Glutamatergic neuron (in vitro differentiated cells): Measurements from ENCODE around the gene CATSPER3. TPM values are rescaled to one million over a fixed set of nuclear protein-coding genes. Genes with fewer than 3 reads are reported as not detected.

Source experiments
- DNase-seq: peaks from one replicate; pipeline ENCODE4 v3.0.0; 2022
- H3K27ac Mint-ChIP-seq: one replicate; pipeline ENCODE4 v1.8.0; 2020; ENCODE audit warnings: mild to moderate bottlenecking, mixed read lengths, inconsistent platforms; ENCODE audit not compliant: unreplicated experiment
- H3K27me3 Mint-ChIP-seq: one replicate; pipeline ENCODE4 v1.8.0; 2020; ENCODE audit warnings: mild to moderate bottlenecking, moderate library complexity, mixed read lengths, inconsistent platforms; ENCODE audit not compliant: unreplicated experiment
- H3K36me3 Mint-ChIP-seq: one replicate; pipeline ENCODE4 v1.8.0; 2020; ENCODE audit warnings: mild to moderate bottlenecking, mixed read lengths, inconsistent platforms; ENCODE audit not compliant: unreplicated experiment
- H3K4me1 Mint-ChIP-seq: one replicate; pipeline ENCODE4 v1.8.0; 2020; ENCODE audit warnings: mild to moderate bottlenecking, low read depth, mixed read lengths, inconsistent platforms; ENCODE audit not compliant: unreplicated experiment
- H3K4me3 Mint-ChIP-seq: one replicate; pipeline ENCODE4 v1.8.0; 2020; ENCODE audit warnings: mild to moderate bottlenecking, mixed read lengths, inconsistent platforms; ENCODE audit not compliant: unreplicated experiment
- H3K9me3 Mint-ChIP-seq: one replicate; pipeline ENCODE4 v1.8.0; 2020; ENCODE audit warnings: mild to moderate bottlenecking, moderate library complexity, mixed read lengths, inconsistent platforms; ENCODE audit not compliant: unreplicated experiment
- total RNA-seq: library from RNA; stranded (reverse); fragmentation: NEBNext Ultra II Directional; extraction: Animal tissue kit (Norgen Biotek cat#: 25700); gene quantifications from one replicate; pipeline ENCODE4 v1.2.1, GENCODE V29; 2021; ENCODE audit not compliant: unreplicated experiment
- TF ChIP-seq, protein P1 (sequence below): fragments of 200-600 bp; sonication (generic); IDR thresholded peaks from one replicate; pipeline ENCODE4 v1.5.0; 2021; ENCODE audit not compliant: partially characterized antibody, unreplicated experiment

The CATSPER3 gene
- total RNA-seq, 1 donor from 2014 or later: 0.54 TPM

DNA sequence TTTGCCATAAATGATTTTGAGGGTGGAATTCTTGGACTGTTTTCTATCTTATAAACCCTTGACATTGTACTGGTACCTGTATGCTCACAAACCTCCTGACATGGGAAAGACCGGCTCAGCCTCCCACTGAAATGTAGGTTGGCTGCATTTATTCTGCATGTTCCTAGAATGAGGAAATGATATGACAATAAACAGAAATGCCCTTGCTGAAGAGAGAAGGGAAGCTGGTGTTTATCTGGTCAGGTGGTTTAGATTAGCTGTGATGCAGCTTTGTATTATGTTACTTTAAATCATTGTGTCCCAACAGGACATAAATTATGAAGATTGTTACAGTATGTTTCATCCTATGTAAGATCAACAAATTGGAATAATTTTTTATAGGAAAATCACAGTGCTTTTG is 23.1 kb upstream of the CATSPER3 start:
- Mint-ChIP-seq H3K4me3 (no peak overlapping the region), H3K4me1 (peaks cover 5% of the 10 kb centered on the region), H3K36me3 (no peaks in the 10 kb centered on the region), H3K27ac (no peak overlapping the region), H3K9me3 (no peaks in the 10 kb centered on the region), H3K27me3 (no peaks in the 10 kb centered on the region)
- TF ChIP-seq, protein P1, sequence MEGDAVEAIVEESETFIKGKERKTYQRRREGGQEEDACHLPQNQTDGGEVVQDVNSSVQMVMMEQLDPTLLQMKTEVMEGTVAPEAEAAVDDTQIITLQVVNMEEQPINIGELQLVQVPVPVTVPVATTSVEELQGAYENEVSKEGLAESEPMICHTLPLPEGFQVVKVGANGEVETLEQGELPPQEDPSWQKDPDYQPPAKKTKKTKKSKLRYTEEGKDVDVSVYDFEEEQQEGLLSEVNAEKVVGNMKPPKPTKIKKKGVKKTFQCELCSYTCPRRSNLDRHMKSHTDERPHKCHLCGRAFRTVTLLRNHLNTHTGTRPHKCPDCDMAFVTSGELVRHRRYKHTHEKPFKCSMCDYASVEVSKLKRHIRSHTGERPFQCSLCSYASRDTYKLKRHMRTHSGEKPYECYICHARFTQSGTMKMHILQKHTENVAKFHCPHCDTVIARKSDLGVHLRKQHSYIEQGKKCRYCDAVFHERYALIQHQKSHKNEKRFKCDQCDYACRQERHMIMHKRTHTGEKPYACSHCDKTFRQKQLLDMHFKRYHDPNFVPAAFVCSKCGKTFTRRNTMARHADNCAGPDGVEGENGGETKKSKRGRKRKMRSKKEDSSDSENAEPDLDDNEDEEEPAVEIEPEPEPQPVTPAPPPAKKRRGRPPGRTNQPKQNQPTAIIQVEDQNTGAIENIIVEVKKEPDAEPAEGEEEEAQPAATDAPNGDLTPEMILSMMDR: no peak
- DNase-seq: no peak

DNA sequence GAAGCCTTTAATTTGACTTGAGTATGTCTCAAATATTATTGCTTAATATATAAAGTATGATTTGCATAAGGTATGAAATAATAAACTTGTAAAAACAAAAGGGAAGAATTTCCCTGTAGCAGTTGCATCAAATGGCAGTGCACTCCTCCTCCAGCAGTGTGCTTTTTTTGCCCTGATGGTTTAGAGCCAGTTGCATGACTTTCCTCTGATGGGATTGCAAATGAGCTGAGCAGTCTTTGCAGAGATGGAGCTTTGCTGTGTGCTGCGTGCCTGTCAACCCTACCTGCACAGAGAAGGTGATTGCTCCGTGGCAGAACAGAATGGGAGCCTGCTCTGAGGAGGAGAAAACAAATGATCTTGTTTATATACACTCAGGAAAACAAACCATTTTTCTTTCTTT is 22.7 kb upstream of the CATSPER3 start:
- Mint-ChIP-seq H3K4me3 (no peak overlapping the region), H3K4me1 (peaks cover 5% of the 10 kb centered on the region), H3K9me3 (no peaks in the 10 kb centered on the region), H3K27me3 (no peaks in the 10 kb centered on the region), H3K27ac (no peak overlapping the region), H3K36me3 (no peaks in the 10 kb centered on the region)
- TF ChIP-seq, protein P1: no peak
- DNase-seq: no peak

DNA sequence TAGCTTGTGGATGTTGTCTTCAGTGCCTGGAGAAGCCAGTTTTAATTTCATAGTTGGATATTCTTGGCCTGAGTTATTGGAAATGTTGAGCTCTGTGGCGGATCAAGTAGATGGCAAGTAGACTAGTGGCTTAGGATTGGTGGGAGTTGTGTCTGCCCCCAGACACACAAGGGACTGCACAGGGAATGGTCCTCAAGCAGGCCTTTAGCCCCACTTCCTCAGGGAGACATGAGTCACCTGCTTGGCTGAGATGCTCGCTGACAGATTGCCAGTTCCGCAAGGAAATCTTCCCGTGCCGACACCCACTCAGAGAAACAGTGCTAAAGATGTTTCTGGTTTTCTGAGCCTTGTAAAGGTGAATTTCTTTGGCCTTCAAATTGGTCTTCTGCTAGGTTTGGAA is 18.8 kb upstream of the CATSPER3 start:
- TF ChIP-seq, protein P1: no peak
- Mint-ChIP-seq H3K4me1 (peaks cover 5% of the 10 kb centered on the region), H3K9me3 (no peaks in the 10 kb centered on the region), H3K36me3 (no peaks in the 10 kb centered on the region), H3K27me3 (no peaks in the 10 kb centered on the region), H3K4me3 (no peak overlapping the region), H3K27ac (no peak overlapping the region)
- DNase-seq: no peak

DNA sequence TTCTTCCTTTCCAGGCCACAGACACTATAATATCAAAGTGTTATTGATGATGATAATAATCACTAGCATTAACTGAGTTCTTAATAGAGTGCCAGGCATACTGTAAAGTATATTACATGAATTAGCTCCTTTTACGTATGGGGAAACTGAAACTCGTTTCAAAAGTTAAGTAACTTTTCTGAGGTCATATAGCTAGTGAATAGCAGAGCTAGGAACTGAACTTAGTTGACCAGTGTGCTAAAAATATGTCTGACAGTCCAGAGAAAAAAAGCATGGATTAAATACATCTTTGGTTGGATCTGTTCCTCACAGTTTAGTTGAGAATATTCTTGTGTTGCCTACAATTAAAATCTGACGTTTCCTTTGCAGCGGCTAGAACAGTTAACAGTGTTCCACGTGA is 18.4 kb upstream of the CATSPER3 start:
- no peak overlapping the region for H3K27ac Mint-ChIP-seq

DNA sequence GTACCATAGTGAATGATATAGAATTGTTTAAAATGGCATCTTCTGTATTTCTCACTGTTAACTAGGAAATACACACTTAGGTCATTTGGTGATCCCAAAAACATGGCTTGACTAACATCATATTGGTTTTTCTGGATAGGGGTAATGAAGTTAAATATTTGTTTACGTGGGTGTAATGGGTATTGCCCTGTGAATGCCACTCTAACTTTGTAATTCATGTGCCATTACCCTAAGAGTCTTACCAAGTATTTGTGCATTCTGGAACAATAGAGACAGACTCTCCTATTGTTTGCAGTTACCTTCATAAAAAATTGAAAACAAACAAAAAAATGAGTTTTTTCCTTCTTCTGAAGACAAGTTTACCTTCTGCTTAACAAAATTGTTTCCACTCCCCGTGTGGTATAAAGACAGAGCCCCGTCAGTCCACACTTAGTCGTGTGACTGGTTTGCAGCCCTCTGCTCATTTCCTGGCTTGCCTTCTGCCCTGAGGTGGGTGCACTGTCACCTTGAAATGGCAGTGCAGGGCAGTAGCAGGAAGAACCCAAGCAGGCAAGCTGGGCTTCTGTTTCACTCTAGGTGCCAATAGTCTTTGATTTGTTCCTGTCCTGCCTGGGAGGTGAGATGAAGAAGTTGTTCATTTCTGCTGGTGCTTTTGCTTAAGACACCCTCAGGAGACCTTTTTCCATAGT is 9.6 kb upstream of the CATSPER3 start:
- H3K4me3 Mint-ChIP-seq: no peak overlapping the region
- DNase-seq: no peak
- H3K27ac Mint-ChIP-seq: no peak overlapping the region
- no peaks in the 10 kb centered on the region for H3K9me3 Mint-ChIP-seq
- H3K36me3 Mint-ChIP-seq: peaks cover 9% of the 10 kb centered on the region
- no peaks in the 10 kb centered on the region for H3K27me3 Mint-ChIP-seq
- peaks cover 2% of the 10 kb centered on the region for H3K4me1 Mint-ChIP-seq
- TF ChIP-seq, protein P1: no peak

More for the DNA sequence above, 18.4 kb upstream of the CATSPER3 start:
- Mint-ChIP-seq H3K4me3 (no peak overlapping the region), H3K9me3 (no peaks in the 10 kb centered on the region), H3K36me3 (peaks cover 3% of the 10 kb centered on the region), H3K27me3 (no peaks in the 10 kb centered on the region), H3K4me1 (peaks cover 5% of the 10 kb centered on the region)
- DNase-seq: no peak
- TF ChIP-seq, protein P1: no peak
